IMR-90 (cell line): ENCODE results near the gene CNOT6. TPM values are rescaled to one million over a fixed set of nuclear protein-coding genes. Genes with fewer than 3 reads are reported as not detected.

Experiments used
- ATAC-seq: fragments of 200-7000 bp; cut with Tn5 transposase; 2 replicates; pipeline ENCODE4 v1.9.1; 2020; ENCODE audit warnings: low read depth, mild to moderate bottlenecking, moderate library complexity
- BruUV-seq: library from RNA; stranded (reverse); fragments of 400-500 nt; replicated peaks from 2 replicates; lab custom pipeline; 2021; lab: Mats Ljungman, UMichigan
- CTCF ChIA-PET: fragments of 300-600 bp; formaldehyde crosslinking; extraction: SDS; loops from one replicate; lab custom pipeline; 2021; ENCODE audit warnings: antibody characterized with exemption; lab: Yijun Ruan, JAX
- POLR2A ChIA-PET: fragments of 300-600 bp; sonication (Branson Sonifier 250); formaldehyde crosslinking; loops from one replicate; lab custom pipeline; 2022; ENCODE audit warnings: antibody characterized with exemption; ENCODE audit not compliant: unreplicated experiment; lab: Charles Lee
- DNase-seq: peaks from one replicate; pipeline ENCODE4 v3.0.0; 2013
- H2AFZ ChIP-seq: replicated peaks from 2 replicates; pipeline ENCODE3; 2013; ENCODE audit warnings: low read length, mild to moderate bottlenecking; ENCODE audit not compliant: poor library complexity
- H2AK5ac ChIP-seq: 2 replicates; pipeline ENCODE4 v1.6.1; 2013; ENCODE audit warnings: low read depth, low read length, inconsistent platforms
- H2AK9ac ChIP-seq: replicated peaks from 2 replicates; pipeline ENCODE3; 2013; ENCODE audit warnings: mild to moderate bottlenecking, low read depth, low read length, moderate library complexity; ENCODE audit not compliant: poor library complexity
- H2BK120ac ChIP-seq: 2 replicates; pipeline ENCODE4 v1.6.1; 2013; ENCODE audit warnings: low read depth, low read length, inconsistent platforms
- H2BK15ac ChIP-seq: 3 replicates; pipeline ENCODE4 v1.6.1; 2013; ENCODE audit warnings: low read depth, low read length, inconsistent platforms
- H2BK20ac ChIP-seq: 2 replicates; pipeline ENCODE4 v1.6.1; 2013; ENCODE audit warnings: low read depth, mild to moderate bottlenecking, inconsistent platforms, low read length, moderate library complexity
- H2BK5ac ChIP-seq: 2 replicates; pipeline ENCODE4 v1.6.1; 2013; ENCODE audit warnings: mild to moderate bottlenecking, low read depth, low read length, inconsistent platforms; ENCODE audit not compliant: poor library complexity, severe bottlenecking
- H3K14ac ChIP-seq: replicated peaks from 2 replicates; pipeline ENCODE4 v1.6.1; 2013; ENCODE audit warnings: low read depth, low read length, inconsistent platforms
- H3K18ac ChIP-seq: 2 replicates; pipeline ENCODE4 v1.6.1; 2013; ENCODE audit warnings: low read depth, low read length, control low read depth
- H3K23ac ChIP-seq: 2 replicates; pipeline ENCODE4 v1.6.1; 2013; ENCODE audit warnings: low read depth, low read length, inconsistent platforms
- H3K27ac ChIP-seq: 2 replicates; pipeline ENCODE4 v1.5.1; 2013; ENCODE audit warnings: mild to moderate bottlenecking, control low read depth, low read length; ENCODE audit not compliant: insufficient read depth
- H3K27me3 ChIP-seq: 2 replicates; pipeline ENCODE4 v1.6.1; 2013; ENCODE audit warnings: low read length; ENCODE audit not compliant: control insufficient read depth, insufficient read depth
- H3K36me3 ChIP-seq: 2 replicates; pipeline ENCODE4 v1.6.1; 2013; ENCODE audit warnings: low read length, mixed read lengths; ENCODE audit not compliant: control insufficient read depth, insufficient read depth
- H3K4ac ChIP-seq: 2 replicates; pipeline ENCODE4 v1.6.1; 2013; ENCODE audit warnings: low read depth, low read length, inconsistent platforms
- H3K4me1 ChIP-seq: 2 replicates; pipeline ENCODE4 v1.6.1; 2013; ENCODE audit warnings: low read length, mixed read lengths; ENCODE audit not compliant: control insufficient read depth, insufficient read depth
- H3K4me2 ChIP-seq: 2 replicates; pipeline ENCODE4 v1.6.1; 2013; ENCODE audit warnings: low read depth, mild to moderate bottlenecking, control low read depth, low read length, moderate library complexity
- H3K4me3 ChIP-seq: 2 replicates; pipeline ENCODE4 v1.5.1; 2013; ENCODE audit warnings: low read depth, mild to moderate bottlenecking, control low read depth, low read length, moderate library complexity; ENCODE audit not compliant: insufficient read depth
- H3K56ac ChIP-seq: 2 replicates; pipeline ENCODE4 v1.6.1; 2013; ENCODE audit warnings: low read length, inconsistent platforms; ENCODE audit not compliant: insufficient read depth; ENCODE audit errors: extremely low read depth
- H3K79me1 ChIP-seq, 2 experiments: 2 replicates each; pipeline ENCODE4 v1.6.1; 2013; ENCODE audit warnings: low read length in 2 of 2, inconsistent platforms in 1 of 2, low read depth in 1 of 2
- H3K9ac ChIP-seq: 2 replicates; pipeline ENCODE4 v1.6.1; 2013; ENCODE audit warnings: low read depth, low read length, control low read depth
- H3K9me1 ChIP-seq: 2 replicates; pipeline ENCODE4 v1.6.1; 2013; ENCODE audit warnings: low read length, inconsistent platforms; ENCODE audit not compliant: insufficient read depth
- H3K9me3 ChIP-seq: 2 replicates; pipeline ENCODE4 v1.6.1; 2013; ENCODE audit warnings: low read length; ENCODE audit not compliant: control insufficient read depth, insufficient read depth
- H4K20me1 ChIP-seq: 2 replicates; pipeline ENCODE4 v1.6.1; 2013; ENCODE audit warnings: low read length, inconsistent platforms; ENCODE audit not compliant: insufficient read depth
- H4K5ac ChIP-seq: 2 replicates; pipeline ENCODE4 v1.6.1; 2013; ENCODE audit warnings: mild to moderate bottlenecking, low read depth, low read length, control low read depth
- H4K8ac ChIP-seq, 2 experiments: 2 replicates each; pipeline ENCODE4 v1.6.1; 2013; ENCODE audit warnings: low read depth in 2 of 2, low read length in 2 of 2, control low read depth in 1 of 2, inconsistent platforms in 1 of 2
- H4K91ac ChIP-seq: 2 replicates; pipeline ENCODE4 v1.6.1; 2013; ENCODE audit warnings: low read depth, low read length, inconsistent platforms; ENCODE audit not compliant: insufficient read depth
- BHLHE40 ChIP-seq: fragments of 150-350 bp; IDR thresholded peaks from 2 replicates; pipeline ENCODE4 v1.6.1; 2016; ENCODE audit warnings: mild to moderate bottlenecking, low read depth, low read length
- CEBPB ChIP-seq: IDR thresholded peaks from 2 replicates; pipeline ENCODE4 v1.6.1; 2012; ENCODE audit warnings: low read depth, low read length, improper control_type of control experiment
- CHD1 ChIP-seq: IDR thresholded peaks from 2 replicates; pipeline ENCODE4 v1.6.1; 2012; ENCODE audit warnings: low read depth, low read length, improper control_type of control experiment
- CTCF ChIP-seq: conservative IDR thresholded peaks from 2 replicates; pipeline ENCODE4 v1.5.1; 2012; ENCODE audit warnings: mild to moderate bottlenecking, low read depth, low read length, improper control_type of control experiment
- ELK1 ChIP-seq: fragments of 150-350 bp; IDR thresholded peaks from 2 replicates; pipeline ENCODE4 v1.6.1; 2016; ENCODE audit warnings: low read depth, mild to moderate bottlenecking, low read length, moderate library complexity, borderline replicate concordance
- FOS ChIP-seq: fragments of 150-350 bp; IDR thresholded peaks from 2 replicates; pipeline ENCODE4 v1.6.1; 2016; ENCODE audit warnings: low read depth, low read length
- MAFK ChIP-seq: IDR thresholded peaks from 2 replicates; pipeline ENCODE4 v1.6.1; 2012; ENCODE audit warnings: low read depth, low read length, improper control_type of control experiment
- MAZ ChIP-seq: IDR thresholded peaks from 2 replicates; pipeline ENCODE4 v1.6.1; 2012; ENCODE audit warnings: low read depth, mild to moderate bottlenecking, low read length, improper control_type of control experiment, moderate library complexity, borderline replicate concordance
- MXI1 ChIP-seq: IDR thresholded peaks from 2 replicates; pipeline ENCODE4 v1.6.1; 2012; ENCODE audit warnings: low read depth, mild to moderate bottlenecking, low read length, moderate library complexity, borderline replicate concordance
- NFE2L2 ChIP-seq: fragments of 150-350 bp; IDR thresholded peaks from 2 replicates; pipeline ENCODE4 v1.6.1; 2016; ENCODE audit warnings: low read depth, mild to moderate bottlenecking, low read length
- POLR2A ChIP-seq: IDR thresholded peaks from 2 replicates; pipeline ENCODE4 v1.6.1; 2012; ENCODE audit warnings: mild to moderate bottlenecking, low read depth, low read length
- RAD21 ChIP-seq: IDR thresholded peaks from 2 replicates; pipeline ENCODE4 v1.6.1; 2012; ENCODE audit warnings: low read length, improper control_type of control experiment
- RCOR1 ChIP-seq: IDR thresholded peaks from 2 replicates; pipeline ENCODE4 v1.6.1; 2012; ENCODE audit warnings: mild to moderate bottlenecking, low read length, improper control_type of control experiment; ENCODE audit not compliant: insufficient replicate concordance
- RFX5 ChIP-seq: IDR thresholded peaks from 2 replicates; pipeline ENCODE4 v1.8.0; 2012; ENCODE audit warnings: low read depth, mild to moderate bottlenecking, low read length, moderate library complexity
- SMC3 ChIP-seq: fragments of 150-350 bp; IDR thresholded peaks from 2 replicates; pipeline ENCODE4 v1.6.1; 2016; ENCODE audit warnings: low read depth, mild to moderate bottlenecking, antibody characterized with exemption, low read length, moderate library complexity
- USF2 ChIP-seq: fragments of 150-350 bp; IDR thresholded peaks from 2 replicates; pipeline ENCODE4 v1.6.1; 2017; ENCODE audit warnings: mild to moderate bottlenecking, antibody characterized with exemption, low read length, low read depth
- WGBS, 2 experiments: methylation state at CpG; one replicate each; pipeline versions ENCODE4 v1.1.5 to v1.1.7; 2013; ENCODE audit warnings: missing lambda C conversion rate in 2 of 2; ENCODE audit not compliant: insufficient read length in 1 of 2; ENCODE audit errors: extremely low coverage in 2 of 2; 5-methylcytosine and 5-hydroxymethylcytosine counted together
- dilution Hi-C: fragments of 300-500 bp; cut with HindIII; formaldehyde crosslinking; loops from one replicate; pipeline ENCODE4 v1.14.3; 2018; ENCODE audit warnings: low sequenced_read_pairs; ENCODE audit not compliant: unreplicated experiment
- in situ Hi-C: fragments of 300-500 bp; cut with MboI; formaldehyde crosslinking; loops from 3 replicates; pipeline ENCODE4 v1.14.3; 2019; ENCODE audit warnings: low sequenced_read_pairs, inconsistent platforms, mixed read lengths
- intact Hi-C: fragments of 100-400 bp; cut with micrococcal nuclease; formaldehyde crosslinking; loops from 2 replicates; pipeline ENCODE4 v1.10.0; 2022
- polyA plus RNA-seq, 3 experiments: library from polyadenylated mRNA; depleted of rRNA; stranded (reverse); fragments of >200 nt; gene quantifications; 2 replicates each; pipeline ENCODE4 v1.2.3, GENCODE V29; 2012; ENCODE audit warnings: low replicate concordance in 1 of 3
- total RNA-seq: library from RNA; depleted of rRNA; stranded (reverse); fragments of >200 nt; gene quantifications from 2 replicates; pipeline ENCODE4 v1.2.3, GENCODE V29; 2012

Gene CNOT6
- total and polyA plus RNA-seq, 2 of the 4 experiments (the other 2 are of a cell fraction) = 9.7 to 10.8 TPM

- H3K56ac ChIP-seq = no peak overlapping the region
- H3K4me1 ChIP-seq = peaks cover 16% of the 10 kb centered on the region
- no peak for DNase-seq
- H4K5ac ChIP-seq = no peak overlapping the region
- intact Hi-C loops (no loop called here), dilution Hi-C loops (no loop called here), in situ Hi-C loops (no loop called here)
- H3K27ac ChIP-seq = no peak overlapping the region
- no peak overlapping the region for H2BK120ac ChIP-seq
- no peak overlapping the region for H4K8ac ChIP-seq
- no peak overlapping the region for H2AK5ac ChIP-seq
- no peak overlapping the region for H2BK5ac ChIP-seq
- peaks cover 62% of the 10 kb centered on the region for H4K20me1 ChIP-seq
- TF ChIP-seq CHD1 = no peak
- no peak for TF ChIP-seq RFX5
- TF ChIP-seq MAFK = no peak
- TF ChIP-seq CTCF = no peak
- TF ChIP-seq MAZ = no peak
- no peak for TF ChIP-seq FOS
- TF ChIP-seq SMC3 = no peak
- TF ChIP-seq BHLHE40 = no peak
- no peak for TF ChIP-seq RCOR1
- TF ChIP-seq ELK1 = no peak
- no peak for TF ChIP-seq RAD21
- TF ChIP-seq POLR2A = no peak
- no peak for TF ChIP-seq CEBPB
- no peak for TF ChIP-seq NFE2L2
- no peak for TF ChIP-seq MXI1
- no peak for TF ChIP-seq USF2
- H3K4me2 ChIP-seq = no peak overlapping the region
- no TSS peak for BruUV-seq
- no peaks in the 10 kb centered on the region for H3K27me3 ChIP-seq
- POLR2A ChIA-PET = no interaction called here
- CTCF ChIA-PET = interaction anchor here (1.2 kb wide), 1 partner anchor 10 kb away, joined by 3 read pairs; no protein-coding TSS in a partner anchor
- no peaks in the 10 kb centered on the region for H3K36me3 ChIP-seq
- no peak overlapping the region for H2BK15ac ChIP-seq
- WGBS, 2 experiments = no CpG with 5 or more reads among the region's 1 CpG
- H3K4ac ChIP-seq = no peak overlapping the region
- no peak overlapping the region for H3K18ac ChIP-seq
- ATAC-seq = no peak
- peaks cover 27 to 78% of the 10 kb centered on the region in 2 experiments for H3K79me1 ChIP-seq
- H3K9ac ChIP-seq = no peak overlapping the region
- H2AFZ ChIP-seq = no peak overlapping the region
- no peak overlapping the region for H3K14ac ChIP-seq
- no peak overlapping the region for H2BK20ac ChIP-seq
- peaks cover 7% of the 10 kb centered on the region for H3K9me1 ChIP-seq
- no peak overlapping the region for H4K91ac ChIP-seq
- no peak overlapping the region for H3K23ac ChIP-seq
- H3K9me3 ChIP-seq = no peaks in the 10 kb centered on the region
- no peak overlapping the region for H3K4me3 ChIP-seq
- H2AK9ac ChIP-seq = no peak overlapping the region
Observed at GRCh38 chr5:180521591-180521990, 27.4 kb downstream of the CNOT6 start.
